ENCODE results near the gene MAP3K14.

- TF ChIP-seq, protein P1, sequence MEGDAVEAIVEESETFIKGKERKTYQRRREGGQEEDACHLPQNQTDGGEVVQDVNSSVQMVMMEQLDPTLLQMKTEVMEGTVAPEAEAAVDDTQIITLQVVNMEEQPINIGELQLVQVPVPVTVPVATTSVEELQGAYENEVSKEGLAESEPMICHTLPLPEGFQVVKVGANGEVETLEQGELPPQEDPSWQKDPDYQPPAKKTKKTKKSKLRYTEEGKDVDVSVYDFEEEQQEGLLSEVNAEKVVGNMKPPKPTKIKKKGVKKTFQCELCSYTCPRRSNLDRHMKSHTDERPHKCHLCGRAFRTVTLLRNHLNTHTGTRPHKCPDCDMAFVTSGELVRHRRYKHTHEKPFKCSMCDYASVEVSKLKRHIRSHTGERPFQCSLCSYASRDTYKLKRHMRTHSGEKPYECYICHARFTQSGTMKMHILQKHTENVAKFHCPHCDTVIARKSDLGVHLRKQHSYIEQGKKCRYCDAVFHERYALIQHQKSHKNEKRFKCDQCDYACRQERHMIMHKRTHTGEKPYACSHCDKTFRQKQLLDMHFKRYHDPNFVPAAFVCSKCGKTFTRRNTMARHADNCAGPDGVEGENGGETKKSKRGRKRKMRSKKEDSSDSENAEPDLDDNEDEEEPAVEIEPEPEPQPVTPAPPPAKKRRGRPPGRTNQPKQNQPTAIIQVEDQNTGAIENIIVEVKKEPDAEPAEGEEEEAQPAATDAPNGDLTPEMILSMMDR (IDR thresholded peaks at IDR 0.05) = peak in 2 of 7 experiments; percentile 30 to 32
- TF ChIP-seq POLR2A (IDR thresholded peaks at IDR 0.05) = peak; percentile 82 to 98 (median 89)
These were observed at the start of gene MAP3K14 for GRCh38 chr17:45316434-45317110.
